Hippocampal formation (tissue), 2 donors: ENCODE results near the gene ARIH2.
"Not testable (repeated sequence)": the region's sequence is repeated elsewhere in the genome, so short reads cannot be mapped to it uniquely, and the experiment has no call there.

Experiments used
- DNase-seq, 2 donors: peaks; one replicate each; lab custom pipeline; 2025; lab: John Stamatoyannopoulos, UW

Gene ARIH2

GRCh38 chr3:49004352-49005302 is 86.0 kb downstream of the ARIH2 start:
- no peak for DNase-seq

GRCh38 chr3:49005303-49005680 is 86.7 kb downstream of the ARIH2 start:
- no peak for DNase-seq

GRCh38 chr3:49005998-49006397 is 87.4 kb downstream of the ARIH2 start:
- DNase-seq = no peak

- DNase-seq = no peak
Observed at GRCh38 chr3:49006408-49007067, 87.9 kb downstream of the ARIH2 start.

GRCh38 chr3:49007068-49007770 is 88.6 kb downstream of the ARIH2 start, which contains the start of gene WDR6:
WDR6 (plus strand) TSS chr3:49007391; CDS start chr3:49007432, 41 bp downstream.
- DNase-seq = peak; percentile 92 to 94

- DNase-seq = peak; percentile 46 to 74
Observed at GRCh38 chr3:49007771-49008528, 89.3 kb downstream of the ARIH2 start.

- DNase-seq = not testable (repeated sequence)
Observed at GRCh38 chr3:49008627-49009026, 90.0 kb downstream of the ARIH2 start.

GRCh38 chr3:49009396-49009795 is 90.8 kb downstream of the ARIH2 start:
- DNase-seq = no peak

- no peak for DNase-seq
Observed at GRCh38 chr3:49012441-49013017, 93.9 kb downstream of the ARIH2 start.

GRCh38 chr3:49013113-49013737 is 94.6 kb downstream of the ARIH2 start:
- no peak for DNase-seq

- no peak for DNase-seq
Observed at GRCh38 chr3:49013738-49014660, 95.4 kb downstream of the ARIH2 start.

- no peak for DNase-seq
Observed at GRCh38 chr3:49015072-49015471, 96.4 kb downstream of the ARIH2 start.

- no peak for DNase-seq
Observed at GRCh38 chr3:49015765-49016164, 97.1 kb downstream of the ARIH2 start.

GRCh38 chr3:49016414-49017228 is 98.0 kb downstream of the ARIH2 start:
- DNase-seq = no peak

- no peak for DNase-seq
Observed at GRCh38 chr3:49017229-49017970, 98.8 kb downstream of the ARIH2 start.

- peak; percentile 46 to 58 for DNase-seq
Observed at GRCh38 chr3:49017971-49018706, 99.5 kb downstream of the ARIH2 start, which contains the start of gene DALRD3. DALRD3 (minus strand) TSS chr3:49018580; CDS start chr3:49018564, 16 bp downstream.

- DNase-seq = no peak
Observed at GRCh38 chr3:49018707-49019006, 100.0 kb downstream of the ARIH2 start.
